Calu3 (cell line): ENCODE measurements around the gene NPBWR2. TPM values are rescaled to one million over a fixed set of nuclear protein-coding genes. Genes with fewer than 3 reads are reported as not detected.
"Not testable (repeated sequence)": the region's sequence is repeated elsewhere in the genome, so short reads cannot be mapped to it uniquely, and the experiment has no call there.

Experiments
- BruUV-seq: library from RNA; stranded (reverse); fragments of 400-500 nt; replicated peaks from 2 replicates; lab custom pipeline; 2021; lab: Mats Ljungman, UMichigan
- CTCF ChIA-PET: fragments of 300-600 bp; sonication (Branson Sonifier 250); formaldehyde crosslinking; loops from one replicate; lab custom pipeline; 2022; ENCODE audit warnings: antibody characterized with exemption; lab: Charles Lee
- DNase-seq: peaks from one replicate; pipeline ENCODE4 v3.0.0; 2022
- H3K27ac Mint-ChIP-seq: one replicate; pipeline ENCODE4 v1.8.0; 2022; ENCODE audit warnings: mixed read lengths; ENCODE audit not compliant: unreplicated experiment
- H3K27me3 Mint-ChIP-seq: one replicate; pipeline ENCODE4 v1.8.0; 2022; ENCODE audit warnings: mixed read lengths; ENCODE audit not compliant: unreplicated experiment
- H3K36me3 Mint-ChIP-seq: one replicate; pipeline ENCODE4 v1.8.0; 2022; ENCODE audit warnings: mild to moderate bottlenecking, moderate library complexity, mixed read lengths; ENCODE audit not compliant: insufficient read depth, unreplicated experiment
- H3K4me1 Mint-ChIP-seq: one replicate; pipeline ENCODE4 v1.8.0; 2022; ENCODE audit warnings: mild to moderate bottlenecking, low read depth, mixed read lengths; ENCODE audit not compliant: unreplicated experiment
- H3K4me3 Mint-ChIP-seq: one replicate; pipeline ENCODE4 v1.8.0; 2022; ENCODE audit warnings: mild to moderate bottlenecking, low read depth, moderate library complexity, mixed read lengths; ENCODE audit not compliant: unreplicated experiment
- H3K9me3 Mint-ChIP-seq: one replicate; pipeline ENCODE4 v1.8.0; 2022; ENCODE audit warnings: low read depth, mixed read lengths; ENCODE audit not compliant: unreplicated experiment
- CTCF ChIP-seq: fragments of 200-600 bp; IDR thresholded peaks from one replicate; pipeline ENCODE4 v1.8.0; 2022; ENCODE audit warnings: antibody characterized with exemption; ENCODE audit not compliant: unreplicated experiment
- intact Hi-C: fragments of 100-400 bp; cut with micrococcal nuclease; formaldehyde crosslinking; loops from one replicate; pipeline ENCODE4 v1.10.0; 2022; ENCODE audit not compliant: unreplicated experiment
- total RNA-seq: library from RNA; stranded (reverse); gene quantifications from 2 replicates; pipeline ENCODE4 v1.2.3, GENCODE V29; 2022

Gene NPBWR2
- total RNA-seq, 1 experiment from 2014 or later: not detected

- no peaks in the 10 kb centered on the region for H3K9me3 Mint-ChIP-seq
- no TSS peak for BruUV-seq
- H3K4me3 Mint-ChIP-seq: no peak overlapping the region
- H3K27me3 Mint-ChIP-seq: peaks cover 46% of the 10 kb centered on the region
- no peaks in the 10 kb centered on the region for H3K36me3 Mint-ChIP-seq
- TF ChIP-seq CTCF: no peak
- intact Hi-C loops: no loop called here
- no peak for DNase-seq
- no peak overlapping the region for H3K27ac Mint-ChIP-seq
- CTCF ChIA-PET: no interaction called here
- H3K4me1 Mint-ChIP-seq: peaks cover 3% of the 10 kb centered on the region
Measured at GRCh38 chr20:64136004-64136710, 28.8 kb upstream of the NPBWR2 start.

GRCh38 chr20:64134744-64135143 is 27.4 kb upstream of the NPBWR2 start:
- CTCF ChIA-PET, H3K4me1 Mint-ChIP-seq, DNase-seq, H3K4me3 Mint-ChIP-seq, H3K36me3 Mint-ChIP-seq, BruUV-seq, H3K9me3 Mint-ChIP-seq, H3K27ac Mint-ChIP-seq: not testable (repeated sequence)
- intact Hi-C loops: loop anchor here (5.0 kb wide), 1 partner anchor 123 kb away; the partner anchor contains the start of gene PCMTD2
- peaks cover 47% of the 10 kb centered on the region for H3K27me3 Mint-ChIP-seq

- no peak overlapping the region for H3K4me3 Mint-ChIP-seq
- no TSS peak for BruUV-seq
- H3K36me3 Mint-ChIP-seq: no peaks in the 10 kb centered on the region
- intact Hi-C loops: loop anchor here (5.0 kb wide), 1 partner anchor 123 kb away; the partner anchor contains the start of gene PCMTD2
- CTCF ChIA-PET: interaction anchor here (0.9 kb wide), 1 partner anchor 152 kb away, joined by 3 read pairs; no protein-coding TSS in a partner anchor
- TF ChIP-seq CTCF: peak; percentile 51
- no peak overlapping the region for H3K27ac Mint-ChIP-seq
- no peak for DNase-seq
- H3K27me3 Mint-ChIP-seq: peaks cover 54% of the 10 kb centered on the region
- H3K9me3 Mint-ChIP-seq: no peaks in the 10 kb centered on the region
- peaks cover 9% of the 10 kb centered on the region for H3K4me1 Mint-ChIP-seq
Measured at GRCh38 chr20:64133951-64134407, 26.6 kb upstream of the NPBWR2 start.

GRCh38 chr20:64131406-64131805 is 24.0 kb upstream of the NPBWR2 start:
- peak; percentile 67 for DNase-seq
- peaks cover 61% of the 10 kb centered on the region for H3K27me3 Mint-ChIP-seq
- peak; percentile 54 for TF ChIP-seq CTCF
- H3K27ac Mint-ChIP-seq: no peak overlapping the region
- H3K4me3 Mint-ChIP-seq: no peak overlapping the region
- CTCF ChIA-PET: interaction anchor here (0.6 to 1.0 kb wide), 4 partner anchors 9 to 92 kb away, joined by 3 to 4 read pairs (median 3); no protein-coding TSS in a partner anchor
- no peaks in the 10 kb centered on the region for H3K9me3 Mint-ChIP-seq
- intact Hi-C loops: loop anchor here (5.0 kb wide), 1 partner anchor 126 kb away; the partner anchor contains the start of gene PCMTD2
- BruUV-seq: no TSS peak
- peaks cover 9% of the 10 kb centered on the region for H3K4me1 Mint-ChIP-seq
- no peaks in the 10 kb centered on the region for H3K36me3 Mint-ChIP-seq
